Renal pelvis (tissue), 4 donors: ENCODE data around the gene ACTN1. TPM values are rescaled to one million over a fixed set of nuclear protein-coding genes. Genes with fewer than 3 reads are reported as not detected.

Source experiments
- DNase-seq: peaks from one replicate; pipeline ENCODE4 v3.0.0-alpha.2; 2013
- polyA plus RNA-seq, 3 donors: library from polyadenylated mRNA; unstranded; fragments of 120-200 nt; gene quantifications; one replicate each; pipeline ENCODE4 v1.2.1, GENCODE V29; 2013; ENCODE audit not compliant: insufficient read length in 3 of 3

ACTN1 gene
- polyA plus RNA-seq, 3 donors: 63.0 to 77.9 (median 74.1) TPM

- DNase-seq: no peak
Observed at GRCh38 chr14:68937471-68938270, 41.4 kb downstream of the ACTN1 start.

- DNase-seq: no peak
Observed at GRCh38 chr14:68936980-68937379, 42.1 kb downstream of the ACTN1 start.

GRCh38 chr14:68936476-68936875 is 42.6 kb downstream of the ACTN1 start:
- DNase-seq: no peak

GRCh38 chr14:68935761-68936214 is 43.3 kb downstream of the ACTN1 start:
- DNase-seq: no peak

- DNase-seq: no peak
Observed at GRCh38 chr14:68934066-68934465, 45.0 kb downstream of the ACTN1 start.

- DNase-seq: no peak
Observed at GRCh38 chr14:68932686-68933085, 46.4 kb downstream of the ACTN1 start.

GRCh38 chr14:68932231-68932630 is 46.9 kb downstream of the ACTN1 start:
- DNase-seq: no peak

- DNase-seq: no peak
Observed at GRCh38 chr14:68931474-68932051, 47.5 kb downstream of the ACTN1 start.

GRCh38 chr14:68931063-68931462 is 48.0 kb downstream of the ACTN1 start:
- DNase-seq: no peak

- no peak for DNase-seq
Observed at GRCh38 chr14:68929623-68930307, 49.3 kb downstream of the ACTN1 start.

GRCh38 chr14:68928770-68929550 is 50.1 kb downstream of the ACTN1 start:
- DNase-seq: no peak

GRCh38 chr14:68927956-68928675 is 51.0 kb downstream of the ACTN1 start:
- DNase-seq: no peak

GRCh38 chr14:68927089-68927488 is 52.0 kb downstream of the ACTN1 start:
- DNase-seq: no peak

- no peak for DNase-seq
Observed at GRCh38 chr14:68926236-68926635, 52.9 kb downstream of the ACTN1 start.

GRCh38 chr14:68925373-68925772 is 53.7 kb downstream of the ACTN1 start:
- no peak for DNase-seq

- DNase-seq: no peak
Observed at GRCh38 chr14:68924186-68925158, 54.6 kb downstream of the ACTN1 start.

GRCh38 chr14:68922886-68923285 is 56.2 kb downstream of the ACTN1 start:
- no peak for DNase-seq

- no peak for DNase-seq
Observed at GRCh38 chr14:68922201-68922621, 56.9 kb downstream of the ACTN1 start.

- no peak for DNase-seq
Observed at GRCh38 chr14:68921666-68922065, 57.4 kb downstream of the ACTN1 start.

- DNase-seq: no peak
Observed at GRCh38 chr14:68921049-68921448, 58.1 kb downstream of the ACTN1 start.
